Neural cell (in vitro differentiated cells): ENCODE results near the gene PRODH2. TPM values are rescaled to one million over a fixed set of nuclear protein-coding genes. Genes with fewer than 3 reads are reported as not detected.

Experiments used
- H2AFZ ChIP-seq: fragments of 200-600, 300-800 bp; sonication (generic), shearing (Covaris generic); 2 replicates; pipeline ENCODE4 v1.6.0; 2014; ENCODE audit warnings: low read depth, mild to moderate bottlenecking, antibody characterized with exemption, low read length, moderate library complexity
- H3F3A ChIP-seq: fragments of 200-600 bp; shearing (Covaris generic); 2 replicates; pipeline ENCODE4 v1.6.1; 2016; ENCODE audit warnings: mild to moderate bottlenecking, moderate library complexity, mixed read lengths, antibody characterized with exemption, low read length; ENCODE audit not compliant: insufficient read depth, poor library complexity, severe bottlenecking
- H3K27ac ChIP-seq: fragments of 200-600, 300-800 bp; sonication (generic), shearing (Covaris generic); 2 replicates; pipeline ENCODE4 v1.5.1; 2014; ENCODE audit warnings: mild to moderate bottlenecking, low read length, moderate library complexity
- H3K27me3 ChIP-seq: fragments of 300-800, 200-600 bp; sonication (generic), shearing (Covaris generic); 2 replicates; pipeline ENCODE4 v1.6.0; 2014; ENCODE audit warnings: mild to moderate bottlenecking, low read depth, low read length, moderate library complexity; ENCODE audit not compliant: insufficient read depth
- H3K36me3 ChIP-seq: fragments of 300-800, 200-600 bp; sonication (generic), shearing (Covaris generic); 2 replicates; pipeline ENCODE4 v1.5.1; 2014; ENCODE audit warnings: mild to moderate bottlenecking, antibody characterized with exemption, low read length, moderate library complexity; ENCODE audit not compliant: insufficient read depth
- H3K4me2 ChIP-seq: fragments of 300-800, 200-600 bp; sonication (generic), shearing (Covaris generic); 2 replicates; pipeline ENCODE4 v1.6.0; 2014; ENCODE audit warnings: mild to moderate bottlenecking, low read length
- H3K4me3 ChIP-seq: fragments of 300-800, 200-600 bp; sonication (generic), shearing (Covaris generic); 2 replicates; pipeline ENCODE4 v1.5.1; 2014; ENCODE audit warnings: mild to moderate bottlenecking, low read length, moderate library complexity
- H3K79me2 ChIP-seq: fragments of 200-600 bp; shearing (Covaris generic); replicated peaks from 2 replicates; pipeline ENCODE4 v1.6.0; 2014; ENCODE audit warnings: mild to moderate bottlenecking, low read length, moderate library complexity; ENCODE audit not compliant: insufficient read depth
- H3K9ac ChIP-seq: fragments of 300-800, 200-600 bp; sonication (generic), shearing (Covaris generic); 2 replicates; pipeline ENCODE4 v1.6.1; 2016; ENCODE audit warnings: mild to moderate bottlenecking, low read length, mixed read lengths
- H3K9me2 ChIP-seq: fragments of 200-600 bp; shearing (Covaris generic); 2 replicates; pipeline ENCODE4 v1.6.1; 2016; ENCODE audit warnings: mild to moderate bottlenecking, low read length, mixed read lengths; ENCODE audit not compliant: insufficient read depth
- H3K9me3 ChIP-seq: fragments of 200-600, 300-800 bp; sonication (generic), shearing (Covaris generic); 2 replicates; pipeline ENCODE4 v1.6.1; 2016; ENCODE audit warnings: mild to moderate bottlenecking, mixed run types, low read length, moderate library complexity, mixed read lengths
- H4K20me1 ChIP-seq: fragments of 200-600 bp; shearing (Covaris generic); 2 replicates; pipeline ENCODE4 v1.6.1; 2016; ENCODE audit warnings: mild to moderate bottlenecking, mixed run types; ENCODE audit not compliant: insufficient read depth
- CTCF ChIP-seq: fragments of 450-650 bp; IDR thresholded peaks from 2 replicates; pipeline ENCODE4 v1.5.1; 2014; ENCODE audit warnings: antibody characterized with exemption, mild to moderate bottlenecking, moderate library complexity; ENCODE audit not compliant: poor library complexity, severe bottlenecking
- EP300 ChIP-seq: fragments of 450-650 bp; conservative IDR thresholded peaks from 2 replicates; pipeline ENCODE4 v1.6.1; 2014; ENCODE audit warnings: antibody characterized with exemption, mild to moderate bottlenecking, moderate library complexity; ENCODE audit not compliant: poor library complexity, severe bottlenecking
- EZH2 ChIP-seq: fragments of 200-600, 300-800 bp; shearing (Covaris generic), sonication (generic); IDR thresholded peaks from 2 replicates; pipeline ENCODE4 v1.6.1; 2014; ENCODE audit warnings: antibody characterized with exemption, low read length, borderline replicate concordance, mild to moderate bottlenecking; ENCODE audit not compliant: insufficient read depth, poor library complexity, severe bottlenecking
- MXI1 ChIP-seq: fragments of 450-650 bp; conservative IDR thresholded peaks from 2 replicates; pipeline ENCODE4 v1.6.1; 2014; ENCODE audit warnings: antibody characterized with exemption, mild to moderate bottlenecking; ENCODE audit not compliant: poor library complexity, severe bottlenecking
- POLR2AphosphoS5 ChIP-seq: IDR thresholded peaks from 2 replicates; pipeline ENCODE4 v1.6.1; 2012
- RAD21 ChIP-seq: fragments of 450-650 bp; conservative IDR thresholded peaks from 2 replicates; pipeline ENCODE4 v1.6.1; 2014; ENCODE audit warnings: antibody characterized with exemption, mild to moderate bottlenecking, moderate library complexity
- REST ChIP-seq: IDR thresholded peaks from 2 replicates; pipeline ENCODE4 v1.6.1; 2012; ENCODE audit warnings: borderline replicate concordance
- SMC3 ChIP-seq: fragments of 450-650 bp; conservative IDR thresholded peaks from 2 replicates; pipeline ENCODE4 v1.6.1; 2014; ENCODE audit warnings: antibody characterized with exemption, mild to moderate bottlenecking, moderate library complexity; ENCODE audit not compliant: poor library complexity
- TAF1 ChIP-seq: IDR thresholded peaks from 2 replicates; pipeline ENCODE4 v1.6.1; 2012; ENCODE audit warnings: low read depth
- polyA plus RNA-seq: library from polyadenylated mRNA; depleted of rRNA; stranded (reverse); fragments of >200 nt; gene quantifications from 2 replicates; pipeline ENCODE4 v1.2.3, GENCODE V29; 2014

Gene PRODH2
- polyA plus RNA-seq, 1 donor from 2014 or later = not detected

- H2AFZ ChIP-seq = no peak overlapping the region
- no peaks in the 10 kb centered on the region for H3K79me2 ChIP-seq
- H3F3A ChIP-seq = no peaks in the 10 kb centered on the region
- H3K9ac ChIP-seq = no peak overlapping the region
- no peak overlapping the region for H3K4me3 ChIP-seq
- no peak for TF ChIP-seq EZH2
- TF ChIP-seq REST = no peak
- TF ChIP-seq EP300 = no peak
- TF ChIP-seq CTCF = no peak
- no peak for TF ChIP-seq POLR2AphosphoS5
- no peak for TF ChIP-seq SMC3
- no peak for TF ChIP-seq TAF1
- TF ChIP-seq RAD21 = no peak
- no peak for TF ChIP-seq MXI1
- no peak overlapping the region for H3K4me2 ChIP-seq
- no peaks in the 10 kb centered on the region for H3K9me3 ChIP-seq
- H3K36me3 ChIP-seq = no peaks in the 10 kb centered on the region
- no peaks in the 10 kb centered on the region for H3K27me3 ChIP-seq
- H3K9me2 ChIP-seq = no peaks in the 10 kb centered on the region
- H3K27ac ChIP-seq = no peak overlapping the region
- H4K20me1 ChIP-seq = no peaks in the 10 kb centered on the region
These were observed 45.2 kb downstream of the PRODH2 start for GRCh38 chr19:35767288-35768081.

GRCh38 chr19:35766571-35767104, 46.0 kb downstream of the PRODH2 start:
- no peaks in the 10 kb centered on the region for H3K9me3 ChIP-seq

More at GRCh38 chr19:35766571-35767104, 46.0 kb downstream of the PRODH2 start:
- Histone ChIP-seq H3K27me3 (no peaks in the 10 kb centered on the region), H4K20me1 (no peaks in the 10 kb centered on the region), H3K36me3 (no peaks in the 10 kb centered on the region), H3K27ac (no peak overlapping the region), H3F3A (no peaks in the 10 kb centered on the region), H3K9me2 (no peaks in the 10 kb centered on the region), H3K9ac (no peak overlapping the region), H3K4me3 (no peak overlapping the region), H3K79me2 (no peaks in the 10 kb centered on the region), H3K4me2 (no peak overlapping the region), H2AFZ (no peak overlapping the region)
- TF ChIP-seq CTCF = no peak
- TF ChIP-seq EP300 = no peak
- TF ChIP-seq EZH2 = no peak
- TF ChIP-seq TAF1 = no peak
- no peak for TF ChIP-seq REST
- TF ChIP-seq RAD21 = no peak
